SK-N-SH (cell line): ENCODE measurements around the gene ALAS1. TPM values are rescaled to one million over a fixed set of nuclear protein-coding genes. Genes with fewer than 3 reads are reported as not detected.

Experiments used
- CTCF ChIA-PET: fragments of 300-600, 350-600 bp; formaldehyde crosslinking; extraction: SDS; loops from one replicate; lab custom pipeline; 2021; lab: Yijun Ruan, JAX
- POLR2A ChIA-PET: fragments of 350-600 bp; sonication (Branson Sonifier 250); formaldehyde crosslinking; extraction: SDS; loops from one replicate; lab custom pipeline; 2020; ENCODE audit warnings: antibody characterized with exemption, inconsistent platforms; lab: Yijun Ruan, JAX
- DNase-seq: peaks from one replicate; pipeline ENCODE4 v3.0.0; 2012
- H2AFZ ChIP-seq: fragments of 200-600 bp; sonication (generic); 2 replicates; pipeline ENCODE4 v1.8.1; 2016; ENCODE audit warnings: antibody characterized with exemption, mild to moderate bottlenecking, low read depth
- H3F3A ChIP-seq: fragments of 200-600 bp; sonication (generic); replicated peaks from 2 replicates; pipeline ENCODE3; 2016; ENCODE audit warnings: antibody characterized with exemption, mild to moderate bottlenecking; ENCODE audit not compliant: insufficient read depth
- H3K27ac ChIP-seq, 2 experiments: fragments of 200-500 bp in 1 of 2; fragments of 200-600 bp in 1 of 2; sonication (Bioruptor generic) in 1 of 2; sonication (generic), shearing (Covaris generic) in 1 of 2; 2 replicates each; pipeline versions ENCODE4 v1.5.1 to v1.6.1; 2014 to 2016; ENCODE audit warnings: low read depth in 2 of 2, inconsistent platforms in 1 of 2, low read length in 1 of 2, mild to moderate bottlenecking in 1 of 2, mixed read lengths in 1 of 2
- H3K27me3 ChIP-seq: fragments of 200-600 bp; sonication (generic), shearing (Covaris generic); 2 replicates; pipeline ENCODE4 v1.6.1; 2016; ENCODE audit warnings: mixed run types; ENCODE audit not compliant: insufficient read depth
- H3K36me3 ChIP-seq, 2 experiments: fragments of 200-500 bp in 1 of 2; fragments of 200-600 bp in 1 of 2; sonication (Bioruptor generic) in 1 of 2; sonication (generic) in 1 of 2; replicated peaks in 1 of 2; 2 replicates each; pipeline versions ENCODE3 to v1.5.1; 2014 to 2016; ENCODE audit warnings: low read length in 1 of 2, mild to moderate bottlenecking in 1 of 2; ENCODE audit not compliant: insufficient read depth in 2 of 2, control insufficient read depth in 1 of 2
- H3K4me1 ChIP-seq, 2 experiments: fragments of 200-500 bp in 1 of 2; fragments of 200-600 bp in 1 of 2; sonication (Bioruptor generic) in 1 of 2; sonication (generic), shearing (Covaris generic) in 1 of 2; 2 replicates each; pipeline versions ENCODE4 v1.5.1 to v1.6.1; 2014 to 2016; ENCODE audit warnings: low read depth in 1 of 2, low read length in 1 of 2, mixed run types in 1 of 2; ENCODE audit not compliant: insufficient read depth in 2 of 2, control insufficient read depth in 1 of 2
- H3K4me2 ChIP-seq: fragments of 200-600 bp; sonication (generic), shearing (Covaris generic); 2 replicates; pipeline ENCODE4 v1.6.1; 2017; ENCODE audit warnings: mixed run types
- H3K4me3 ChIP-seq, 2 experiments: fragments of 200-500 bp in 1 of 2; fragments of 200-600 bp in 1 of 2; sonication (Bioruptor generic) in 1 of 2; sonication (generic), shearing (Covaris generic) in 1 of 2; 2 replicates each; pipeline versions ENCODE4 v1.5.1 to v1.8.1; 2014 to 2016; ENCODE audit warnings: low read depth in 2 of 2, inconsistent platforms in 1 of 2, low read length in 1 of 2, mild to moderate bottlenecking in 1 of 2, mixed read lengths in 1 of 2, moderate library complexity in 1 of 2
- H3K79me2 ChIP-seq: fragments of 200-600 bp; sonication (generic); 2 replicates; pipeline ENCODE4 v1.8.1; 2017; ENCODE audit warnings: mild to moderate bottlenecking; ENCODE audit not compliant: insufficient read depth
- H3K9ac ChIP-seq: fragments of 200-600 bp; sonication (generic); 2 replicates; pipeline ENCODE4 v1.6.1; 2017; ENCODE audit warnings: mixed run types
- H3K9me2 ChIP-seq: fragments of 200-600 bp; sonication (generic); 2 replicates; pipeline ENCODE4 v1.6.1; 2017; ENCODE audit warnings: mixed run types
- H3K9me3 ChIP-seq: fragments of 200-600 bp; sonication (generic); 2 replicates; pipeline ENCODE4 v1.6.1; 2017; ENCODE audit warnings: mixed run types, mild to moderate bottlenecking, moderate library complexity
- H4K20me1 ChIP-seq: fragments of 200-600 bp; sonication (generic); 2 replicates; pipeline ENCODE4 v1.6.1; 2017; ENCODE audit warnings: mild to moderate bottlenecking, mixed run types; ENCODE audit not compliant: insufficient read depth
- EP300 ChIP-seq, 2 experiments: IDR thresholded peaks; 2 replicates each; pipeline versions ENCODE4 v1.4.0 to v1.6.1; 2012; ENCODE audit warnings: borderline replicate concordance in 1 of 2, low read depth in 1 of 2, low read length in 1 of 2
- GATA2 ChIP-seq: sonication (generic); formaldehyde crosslinking; IDR thresholded peaks from 2 replicates; pipeline ENCODE4 v1.5.0; 2020; ENCODE audit warnings: mild to moderate bottlenecking, missing genetic modification reagents
- NFIC ChIP-seq: IDR thresholded peaks from 2 replicates; pipeline ENCODE4 v1.4.0; 2012; ENCODE audit warnings: borderline replicate concordance
- REST ChIP-seq: IDR thresholded peaks from 2 replicates; pipeline ENCODE4 v1.6.1; 2012; ENCODE audit warnings: mild to moderate bottlenecking, low read depth, low read length, moderate library complexity
- RFX5 ChIP-seq: IDR thresholded peaks from 2 replicates; pipeline ENCODE4 v1.6.1; 2012; ENCODE audit warnings: mild to moderate bottlenecking, improper control_type of control experiment, low read length
- TAF1 ChIP-seq: IDR thresholded peaks from 2 replicates; pipeline ENCODE4 v1.6.1; 2012; ENCODE audit warnings: low read depth, mild to moderate bottlenecking, low read length, moderate library complexity, borderline replicate concordance
- TCF12 ChIP-seq: IDR thresholded peaks from 2 replicates; pipeline ENCODE4 v1.4.0; 2012
- USF1 ChIP-seq: IDR thresholded peaks from 2 replicates; pipeline ENCODE4 v1.4.0; 2012; ENCODE audit warnings: low read depth, borderline replicate concordance
- USF2 ChIP-seq: fragments of 150-350 bp; IDR thresholded peaks from 2 replicates; pipeline ENCODE4 v1.6.1; 2017; ENCODE audit warnings: antibody characterized with exemption, low read length, low read depth, borderline replicate concordance
- WGBS: methylation state at CpG from one replicate; pipeline ENCODE4 v1.1.6; 2017; ENCODE audit warnings: low lambda C conversion rate; 5-methylcytosine and 5-hydroxymethylcytosine counted together
- polyA plus RNA-seq, 3 experiments: library from polyadenylated mRNA; depleted of rRNA; stranded (reverse); fragments of >200 nt; gene quantifications; 2 replicates each; pipeline ENCODE4 v1.2.3, GENCODE V29; 2012

The ALAS1 gene
- polyA plus RNA-seq, 1 of the 3 experiments (the other 2 are of a cell fraction) = 47.9 TPM

GRCh38 chr3:52210037-52210436 lies 12.1 kb downstream of the ALAS1 start:
- CTCF ChIA-PET = interaction anchor here (0.9 to 4.9 kb wide), 8 partner anchors 9 to 238 kb away, joined by 3 to 44 read pairs (median 4); no protein-coding TSS in a partner anchor
- H3K4me2 ChIP-seq = no peak overlapping the region

GRCh38 chr3:52210550-52211046 lies 12.6 kb downstream of the ALAS1 start:
- CTCF ChIA-PET = interaction anchor here (0.9 to 4.9 kb wide), 5 partner anchors 9 to 237 kb away, joined by 3 to 44 read pairs (median 6); no protein-coding TSS in a partner anchor
- POLR2A ChIA-PET = no interaction called here
- no peaks in the 10 kb centered on the region for H3K79me2 ChIP-seq
- no peak overlapping the region for H2AFZ ChIP-seq
- H3K4me3 ChIP-seq = no peak overlapping the region
- no peak overlapping the region for H3K27ac ChIP-seq
- WGBS = 88% methylated on average over 6 of the region's 6 CpGs
- H3K4me1 ChIP-seq = no peaks in the 10 kb centered on the region
- no peaks in the 10 kb centered on the region for H3F3A ChIP-seq
- H3K36me3 ChIP-seq = peaks cover 75 to 84% of the 10 kb centered on the region in 2 experiments
- H3K9ac ChIP-seq = no peak overlapping the region
- H4K20me1 ChIP-seq = no peaks in the 10 kb centered on the region
- no peaks in the 10 kb centered on the region for H3K9me2 ChIP-seq
- no peak overlapping the region for H3K4me2 ChIP-seq
- no peak for DNase-seq
- H3K27me3 ChIP-seq = no peaks in the 10 kb centered on the region
- no peaks in the 10 kb centered on the region for H3K9me3 ChIP-seq
- TF ChIP-seq REST (no peak), TAF1 (no peak), TCF12 (no peak), EP300 (IDR thresholded peaks at IDR 0.05; ENCODE audit: borderline replicate concordance in 1 of 2, low read depth in 1 of 2, low read length in 1 of 2) (no peak), GATA2 (CRISPR knock-in tag) (no peak), USF2 (no peak), NFIC (no peak)

More at GRCh38 chr3:52210037-52210436, 12.1 kb downstream of the ALAS1 start:
- no peaks in the 10 kb centered on the region for H3K9me3 ChIP-seq
- no peak overlapping the region for H3K4me3 ChIP-seq
- no peaks in the 10 kb centered on the region for H3F3A ChIP-seq
- no peaks in the 10 kb centered on the region for H4K20me1 ChIP-seq
- POLR2A ChIA-PET = no interaction called here
- no peak overlapping the region for H3K27ac ChIP-seq
- no peaks in the 10 kb centered on the region for H3K79me2 ChIP-seq
- H3K9me2 ChIP-seq = no peaks in the 10 kb centered on the region
- H3K9ac ChIP-seq = no peak overlapping the region
- H3K36me3 ChIP-seq = peaks cover 77 to 85% of the 10 kb centered on the region in 2 experiments
- no peaks in the 10 kb centered on the region for H3K4me1 ChIP-seq
- no peaks in the 10 kb centered on the region for H3K27me3 ChIP-seq
- no peak for DNase-seq
- H2AFZ ChIP-seq = no peak overlapping the region
- TF ChIP-seq RFX5 (no peak), USF1 (no peak), TAF1 (no peak), REST (no peak)
